HCT116 (cell line): ENCODE results near the gene HSPA12A. TPM values are rescaled to one million over a fixed set of nuclear protein-coding genes. Genes with fewer than 3 reads are reported as not detected.

Source experiments
- ATAC-seq: fragments of 200-7000 bp; cut with Tn5 transposase; 2 replicates; pipeline ENCODE4 v1.9.1; 2020; ENCODE audit warnings: mild to moderate bottlenecking, moderate library complexity
- BruUV-seq: library from RNA; stranded (reverse); fragments of 400-500 nt; replicated peaks from 2 replicates; lab custom pipeline; 2021; lab: Mats Ljungman, UMichigan
- CTCF ChIA-PET: fragments of 300-600 bp; sonication (Branson Sonifier 250); formaldehyde crosslinking; loops from one replicate; lab custom pipeline; 2021; ENCODE audit warnings: antibody characterized with exemption; lab: Charles Lee
- POLR2A ChIA-PET: fragments of 300-600, 350-600 bp; sonication (Branson Sonifier 250); formaldehyde crosslinking; loops from one replicate; lab custom pipeline; 2021; ENCODE audit warnings: antibody characterized with exemption; lab: Charles Lee
- RAD21 ChIA-PET, 2 experiments: fragments of 300-600 bp; sonication (Branson Sonifier 250); formaldehyde crosslinking; loops; one replicate each; lab custom pipeline; 2023; ENCODE audit warnings: low total read pairs in 2 of 2; ENCODE audit not compliant: uncharacterized antibody in 2 of 2, unreplicated experiment in 2 of 2, low non-redundant PET in 1 of 2; lab: Charles Lee
- DNase-seq: peaks from one replicate; pipeline ENCODE4 v3.0.0-alpha.2; 2010; ENCODE audit warnings: low read depth, low spot score
- H2AFZ ChIP-seq: fragments of 200-600 bp; shearing (Covaris generic), sonication (generic); 2 replicates; pipeline ENCODE4 v1.6.1; 2017; ENCODE audit warnings: low read depth, mixed run types, mixed read lengths, antibody characterized with exemption, low read length; ENCODE audit not compliant: poor library complexity, severe bottlenecking
- H3K27ac ChIP-seq: 2 replicates; pipeline ENCODE4 v1.5.1; 2012; ENCODE audit warnings: low read depth, low read length
- H3K27me3 ChIP-seq: fragments of 200-600 bp; sonication (generic); 2 replicates; pipeline ENCODE4 v1.6.1; 2016; ENCODE audit warnings: mixed run types, low read length, mixed read lengths; ENCODE audit not compliant: insufficient read depth
- H3K36me3 ChIP-seq, 2 experiments: fragments of 200-500 bp in 1 of 2; fragments of 200-600 bp in 1 of 2; sonication (Bioruptor generic) in 1 of 2; sonication (generic) in 1 of 2; 2 replicates each; pipeline versions ENCODE4 v1.5.1 to v1.6.1; 2014 to 2016; ENCODE audit warnings: low read length in 2 of 2, inconsistent platforms in 1 of 2, mixed read lengths in 1 of 2, mixed run types in 1 of 2; ENCODE audit not compliant: insufficient read depth in 2 of 2, control insufficient read depth in 1 of 2
- H3K4me1 ChIP-seq, 2 experiments: fragments of 200-600 bp in 1 of 2; sonication (generic) in 1 of 2; 2 replicates each; pipeline versions ENCODE4 v1.5.1 to v1.6.1; 2012 to 2017; ENCODE audit warnings: low read length in 2 of 2, inconsistent platforms in 1 of 2, mild to moderate bottlenecking in 1 of 2, mixed read lengths in 1 of 2, mixed run types in 1 of 2, moderate library complexity in 1 of 2; ENCODE audit not compliant: insufficient read depth in 2 of 2, control insufficient read depth in 1 of 2
- H3K4me2 ChIP-seq: fragments of 200-600 bp; sonication (generic); 2 replicates; pipeline ENCODE4 v1.6.1; 2017; ENCODE audit warnings: mixed run types, low read length, mixed read lengths
- H3K4me3 ChIP-seq, 2 experiments: fragments of 200-600 bp in 1 of 2; sonication (generic) in 1 of 2; replicated peaks in 1 of 2; 2 replicates each; pipeline ENCODE4 v1.5.1; 2011 to 2016; ENCODE audit warnings: low read length in 2 of 2, control low read depth in 1 of 2, low read depth in 1 of 2, mild to moderate bottlenecking in 1 of 2, mixed read lengths in 1 of 2, mixed run types in 1 of 2
- H3K79me2 ChIP-seq: fragments of 200-600 bp; sonication (generic); 2 replicates; pipeline ENCODE4 v1.6.1; 2017; ENCODE audit warnings: mild to moderate bottlenecking, mixed run types, low read length, moderate library complexity, mixed read lengths; ENCODE audit not compliant: insufficient read depth
- H3K9ac ChIP-seq: fragments of 200-600 bp; sonication (generic); 2 replicates; pipeline ENCODE4 v1.6.1; 2016; ENCODE audit warnings: low read length, mixed read lengths
- H3K9me2 ChIP-seq: fragments of 200-600 bp; sonication (generic), shearing (Covaris generic); 2 replicates; pipeline ENCODE4 v1.6.1; 2017; ENCODE audit warnings: mixed run types, mild to moderate bottlenecking, moderate library complexity; ENCODE audit not compliant: insufficient read depth
- H3K9me3 ChIP-seq, 2 experiments: fragments of 200-500 bp in 1 of 2; fragments of 200-600 bp in 1 of 2; sonication (Bioruptor generic) in 1 of 2; sonication (generic) in 1 of 2; 2 replicates each; pipeline ENCODE4 v1.6.1; 2014 to 2017; ENCODE audit warnings: low read length in 2 of 2, mixed read lengths in 2 of 2, inconsistent platforms in 1 of 2, low read depth in 1 of 2, mild to moderate bottlenecking in 1 of 2, mixed run types in 1 of 2, moderate library complexity in 1 of 2; ENCODE audit not compliant: control insufficient read depth in 1 of 2, insufficient read depth in 1 of 2
- H4K20me1 ChIP-seq: fragments of 200-600 bp; sonication (generic), shearing (Covaris generic); 2 replicates; pipeline ENCODE4 v1.6.1; 2017; ENCODE audit warnings: mixed run types, mild to moderate bottlenecking, moderate library complexity; ENCODE audit not compliant: insufficient read depth
- ATF3 ChIP-seq: IDR thresholded peaks from 2 replicates; pipeline ENCODE4 v1.6.1; 2012
- CBX3 ChIP-seq: IDR thresholded peaks from 2 replicates; pipeline ENCODE4 v1.6.1; 2012; ENCODE audit warnings: low read depth
- FOSL1 ChIP-seq: IDR thresholded peaks from 2 replicates; pipeline ENCODE4 v1.6.1; 2012; ENCODE audit warnings: low read depth
- JUND ChIP-seq: IDR thresholded peaks from 2 replicates; pipeline ENCODE4 v1.6.1; 2012
- POLR2A ChIP-seq: IDR thresholded peaks from 2 replicates; pipeline ENCODE4 v1.7.0; 2011; ENCODE audit warnings: borderline replicate concordance; ENCODE audit not compliant: insufficient read depth, insufficient read length; ENCODE audit errors: extremely low read depth
- POLR2AphosphoS5 ChIP-seq: IDR thresholded peaks from 2 replicates; pipeline ENCODE4 v1.6.1; 2011; ENCODE audit warnings: mild to moderate bottlenecking, low read depth, low read length, moderate library complexity
- TCF7L2 ChIP-seq: IDR thresholded peaks from 2 replicates; pipeline ENCODE4 v1.7.0; 2011; ENCODE audit warnings: borderline replicate concordance, inconsistent platforms; ENCODE audit not compliant: insufficient read depth, insufficient read length; ENCODE audit errors: extremely low read depth
- ZNF274 ChIP-seq: fragments of 200-500 bp; sonication (Bioruptor generic); IDR thresholded peaks from 2 replicates; pipeline ENCODE4 v1.6.1; 2014; ENCODE audit warnings: mild to moderate bottlenecking, low read depth, low read length, inconsistent platforms
- intact Hi-C: fragments of 100-400 bp; cut with micrococcal nuclease; formaldehyde crosslinking; loops from 2 replicates; pipeline ENCODE4 v1.10.0; 2022
- total RNA-seq: library from RNA; stranded (reverse); gene quantifications from one replicate; pipeline ENCODE4 v1.2.1, GENCODE V29; 2021; ENCODE audit not compliant: unreplicated experiment
- TF ChIP-seq, protein P1 (sequence below): IDR thresholded peaks from 2 replicates; pipeline ENCODE4 v1.6.1; 2012

HSPA12A gene
- total RNA-seq, 1 experiment from 2014 or later: 19.8 TPM

- peak; percentile 24 for ATAC-seq
- peaks cover 11 to 24% of the 10 kb centered on the region in 2 experiments for H3K4me1 ChIP-seq
- H3K27ac ChIP-seq: peak overlapping the region; percentile 81
- H3K4me3 ChIP-seq: peak overlapping the region; percentile 50 to 78
- no peak for TF ChIP-seq FOSL1
- TF ChIP-seq, protein P1, sequence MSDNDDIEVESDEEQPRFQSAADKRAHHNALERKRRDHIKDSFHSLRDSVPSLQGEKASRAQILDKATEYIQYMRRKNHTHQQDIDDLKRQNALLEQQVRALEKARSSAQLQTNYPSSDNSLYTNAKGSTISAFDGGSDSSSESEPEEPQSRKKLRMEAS: peak; percentile 48; the same call in 1 of the 2 replicates
- no peak; the same call in 1 of the 2 replicates for TF ChIP-seq POLR2AphosphoS5
- no peak for TF ChIP-seq CBX3
- TF ChIP-seq ATF3: no peak
- TF ChIP-seq JUND: no peak
- peak; percentile 13 for TF ChIP-seq POLR2A
- no peak for TF ChIP-seq ZNF274
- no peak for TF ChIP-seq TCF7L2
- TF ChIP-seq, all 23 proteins: peak for 2
- ChIA-PET CTCF (interaction anchor here (1.1 to 1.7 kb wide), 4 partner anchors 13 to 116 kb away, joined by 3 to 7 read pairs (median 4); no protein-coding TSS in a partner anchor), RAD21 (interaction anchor here in 1 of 2 experiments (0.6 kb wide), 1 partner anchor 43 kb away, joined by 3 read pairs; no protein-coding TSS in a partner anchor), POLR2A (interaction anchor here (1.2 kb wide), 1 partner anchor 9 kb away, joined by 3 read pairs; no protein-coding TSS in a partner anchor)
- TSS peak; percentile 84 for BruUV-seq
- Histone ChIP-seq H4K20me1 (no peaks in the 10 kb centered on the region), H3K4me2 (peak overlapping the region; percentile 88), H3K9me3 (no peaks in the 10 kb centered on the region; a peak in 1 of 4 replicates), H3K27me3 (no peaks in the 10 kb centered on the region), H3K9me2 (no peaks in the 10 kb centered on the region), H3K9ac (peak overlapping the region; percentile 76), H3K36me3 (no peaks in the 10 kb centered on the region), H3K79me2 (peaks cover 13% of the 10 kb centered on the region; the same call in 1 of the 2 replicates), H2AFZ (peak overlapping the region; percentile 37)
- no peak for DNase-seq
- intact Hi-C loops: no loop called here
Observed at GRCh38 chr10:116743266-116744064, 1.1 kb upstream of the HSPA12A start.
